Ascending aorta (tissue), 2 donors: ENCODE data around the gene EFEMP2. TPM values are rescaled to one million over a fixed set of nuclear protein-coding genes. Genes with fewer than 3 reads are reported as not detected.

Source experiments
- DNase-seq, 2 donors: peaks; one replicate each; pipeline ENCODE4 v3.0.0-alpha.2; 2019; ENCODE audit warnings: low spot score in 2 of 2
- H3K27ac ChIP-seq, 2 donors: fragments of 200-600 bp; sonication (generic); one replicate each; pipeline ENCODE4 v1.5.1; 2016 to 2017; ENCODE audit warnings: mild to moderate bottlenecking in 1 of 2
- H3K27me3 ChIP-seq: fragments of 200-600 bp; sonication (generic); one replicate; pipeline ENCODE4 v1.5.1; 2017
- H3K36me3 ChIP-seq, 2 donors: fragments of 200-600 bp; sonication (generic); one replicate each; pipeline ENCODE4 v1.5.1; 2016
- H3K4me1 ChIP-seq, 2 donors: fragments of 200-600 bp; sonication (generic); one replicate each; pipeline ENCODE4 v1.5.1; 2016 to 2017; ENCODE audit warnings: mild to moderate bottlenecking in 1 of 2
- H3K4me3 ChIP-seq, 2 donors: fragments of 200-600 bp; sonication (generic); one replicate each; pipeline ENCODE4 v1.5.1; 2016 to 2017; ENCODE audit warnings: mild to moderate bottlenecking in 1 of 2
- H3K9me3 ChIP-seq, 2 donors: fragments of 200-600 bp; sonication (generic); one replicate each; pipeline ENCODE4 v1.5.1; 2016
- CTCF ChIP-seq, 3 experiments: fragments of 200-600 bp in 2 of 3; fragments of 450-650 bp in 1 of 3; sonication (generic) in 2 of 3; IDR thresholded peaks; one replicate each; pipeline ENCODE4 v1.5.1; 2016 to 2019; ENCODE audit warnings: antibody characterized with exemption in 3 of 3, mild to moderate bottlenecking in 1 of 3, moderate library complexity in 1 of 3
- intact Hi-C: fragments of 100-400 bp; cut with DNase I; formaldehyde crosslinking; loops from one replicate; pipeline ENCODE4 v1.15.1; 2023
- total RNA-seq: library from RNA; depleted of rRNA; stranded (reverse); fragments of >200 nt; gene quantifications from one replicate; pipeline ENCODE4 v1.1.0, GENCODE V29; 2016

The EFEMP2 gene
- total RNA-seq, 1 donor from 2014 or later, result 92.8 TPM

DNA sequence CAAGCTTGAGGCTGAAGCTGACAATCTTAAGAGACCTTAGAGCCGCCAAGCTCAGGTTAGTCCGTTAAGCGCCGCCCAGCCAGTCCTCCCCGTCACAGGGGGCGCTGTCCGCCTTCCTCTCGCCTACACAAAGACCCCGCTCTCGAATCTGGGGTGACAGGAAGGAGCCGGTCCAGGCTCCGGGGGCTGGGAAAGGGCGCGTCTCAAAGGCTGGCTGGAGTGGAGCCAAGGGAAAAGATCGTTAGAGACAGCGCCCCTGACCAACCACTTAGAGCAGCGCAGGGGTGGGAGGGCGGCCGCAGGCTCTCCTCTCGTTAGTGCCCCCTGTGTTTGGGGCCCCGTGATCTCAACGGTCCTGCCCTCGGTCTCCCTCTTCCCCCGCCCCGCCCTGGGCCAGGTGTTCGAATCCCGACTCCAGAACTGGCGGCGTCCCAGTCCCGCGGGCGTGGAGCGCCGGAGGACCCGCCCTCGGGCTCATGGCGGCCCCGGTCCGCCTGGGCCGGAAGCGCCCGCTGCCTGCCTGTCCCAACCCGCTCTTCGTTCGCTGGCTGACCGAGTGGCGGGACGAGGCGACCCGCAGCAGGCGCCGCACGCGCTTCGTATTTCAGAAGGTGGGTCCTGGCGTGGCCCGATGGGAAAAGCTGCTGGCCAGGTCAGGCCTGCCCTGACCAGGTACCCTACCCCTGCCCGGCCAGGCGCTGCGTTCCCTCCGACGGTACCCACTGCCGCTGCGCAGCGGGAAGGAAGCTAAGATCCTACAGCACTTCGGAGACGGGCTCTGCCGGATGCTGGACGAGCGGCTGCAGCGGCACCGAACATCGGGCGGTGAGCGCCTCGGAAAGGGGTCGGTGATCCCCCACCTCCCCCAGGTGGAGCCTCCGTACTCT is 12.1 kb downstream of the EFEMP2 start, which contains the start of gene MUS81:
Gene MUS81, plus strand, starts transcription at position 156 of the 887 bp plus-strand sequence. Its CDS starts 321 bp downstream, at position 477.
- peaks cover 21 to 23% of the 10 kb centered on the region in 2 donors for H3K4me1 ChIP-seq
- H3K9me3 ChIP-seq, result no peaks in the 10 kb centered on the region
- no peaks in the 10 kb centered on the region for H3K27me3 ChIP-seq
- peak; percentile 87 to 99 for DNase-seq
- H3K4me3 ChIP-seq, result peak within 1 kb of the TSS; percentile 84 to 99
- peak within 1 kb of the TSS; percentile 94 to 99 for H3K27ac ChIP-seq
- TF ChIP-seq CTCF (IDR thresholded peaks at IDR 0.05), result peak; percentile 69 to 87 (median 86)
- peaks cover 45 to 46% of the 10 kb centered on the region in 2 donors for H3K36me3 ChIP-seq
- intact Hi-C loops, result loop anchor here (1.0 kb wide), 1 partner anchor 13 kb away; no protein-coding TSS in a partner anchor

DNA sequence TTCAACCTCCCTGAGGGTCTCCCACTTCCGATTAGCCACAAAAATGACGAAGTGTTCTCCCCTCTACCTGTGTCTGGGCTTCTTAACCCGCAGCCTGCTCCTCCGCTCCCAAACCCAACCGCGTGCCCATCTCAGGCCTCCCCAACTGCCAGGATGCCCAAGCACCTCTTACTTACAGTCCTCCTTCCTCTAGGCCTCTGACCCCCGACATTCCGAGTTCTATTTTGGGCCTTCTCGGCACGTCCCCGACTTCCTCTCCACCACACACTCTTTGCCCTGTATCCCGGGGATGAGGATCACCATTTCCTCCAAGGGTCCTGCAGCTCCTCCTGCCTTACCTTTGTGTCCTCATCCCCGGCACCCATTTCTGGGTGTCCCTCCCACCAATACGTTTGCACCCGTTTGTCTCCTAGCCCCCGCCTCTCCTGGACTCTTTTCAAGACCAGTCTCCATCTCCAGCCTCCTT is 12.8 kb downstream of the EFEMP2 start:
- H3K27me3 ChIP-seq, result no peaks in the 10 kb centered on the region
- DNase-seq, result no peak
- H3K4me1 ChIP-seq, result peaks cover 21 to 27% of the 10 kb centered on the region in 2 donors
- H3K9me3 ChIP-seq, result no peaks in the 10 kb centered on the region
- H3K4me3 ChIP-seq, result peak overlapping the region; percentile 84 to 99
- intact Hi-C loops, result loop anchor here (1.0 to 10.0 kb wide), 7 partner anchors 13 to 443 kb away; partner anchors contain the start of genes FIBP, KAT5, MAP3K11 and PCNX3
- peaks cover 45 to 46% of the 10 kb centered on the region in 2 donors for H3K36me3 ChIP-seq
- H3K27ac ChIP-seq, result peak overlapping the region; percentile 94 to 99
- no peak for TF ChIP-seq CTCF (IDR thresholded peaks at IDR 0.05)

GRCh38 chr11:65859095-65859811 is 13.3 kb downstream of the EFEMP2 start:
- peaks cover 45 to 46% of the 10 kb centered on the region in 2 donors for H3K36me3 ChIP-seq
- H3K27ac ChIP-seq, result peak overlapping the region; percentile 94 to 99
- peak; percentile 99 to 100 for DNase-seq
- intact Hi-C loops, result loop anchor here (1.0 to 10.0 kb wide), 6 partner anchors 26 to 442 kb away; partner anchors contain the start of genes FIBP, KAT5, MAP3K11 and PCNX3
- H3K27me3 ChIP-seq, result no peaks in the 10 kb centered on the region
- peak overlapping the region; percentile 84 to 99 for H3K4me3 ChIP-seq
- peak in 1 of 3 experiments; percentile 16 for TF ChIP-seq CTCF (IDR thresholded peaks at IDR 0.05)
- peaks cover 21 to 27% of the 10 kb centered on the region in 2 donors for H3K4me1 ChIP-seq
- no peaks in the 10 kb centered on the region for H3K9me3 ChIP-seq

DNA sequence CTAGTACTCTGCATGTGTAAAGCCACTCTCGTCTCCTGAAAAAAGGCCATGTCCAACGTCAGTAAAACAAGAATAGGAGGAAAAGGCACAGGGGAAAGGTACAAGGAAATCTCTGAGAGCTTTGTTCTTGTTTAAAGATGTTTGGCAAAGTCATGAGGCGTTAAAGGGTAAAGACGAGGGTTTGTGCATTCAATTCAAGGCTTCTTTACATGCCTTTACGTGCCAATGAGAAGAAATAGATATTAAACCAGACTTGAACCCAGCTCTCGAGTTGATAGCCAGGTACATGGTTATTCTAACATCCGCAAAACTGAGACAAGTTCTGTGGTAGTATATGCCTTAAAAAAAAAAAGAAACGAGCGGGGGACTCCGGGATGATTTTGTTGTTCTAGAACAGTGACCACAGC is 13.9 kb downstream of the EFEMP2 start:
- Histone ChIP-seq H3K27me3 (no peaks in the 10 kb centered on the region), H3K27ac (peak overlapping the region; percentile 94 to 99), H3K9me3 (no peaks in the 10 kb centered on the region), H3K4me1 (peaks cover 21 to 27% of the 10 kb centered on the region in 2 donors), H3K36me3 (peaks cover 45 to 46% of the 10 kb centered on the region in 2 donors), H3K4me3 (peak overlapping the region; percentile 84 to 99)
- intact Hi-C loops, result loop anchor here (1.0 to 10.0 kb wide), 9 partner anchors 26 to 441 kb away; partner anchors contain the start of genes C11orf68, DRAP1, FIBP and KAT5
- TF ChIP-seq CTCF (IDR thresholded peaks at IDR 0.05), result no peak
- no peak for DNase-seq
